ENCODE measurements around the gene DYRK1B. TPM values are rescaled to one million over a fixed set of nuclear protein-coding genes. Genes with fewer than 3 reads are reported as not detected.

The DYRK1B gene
- total RNA-seq, 1 donor from 2014 or later = 28.4 TPM

GRCh38 chr19:39830406-39830805, 3.6 kb downstream of the DYRK1B start:
- Histone ChIP-seq H3K4me3 (no peak overlapping the region), H3K36me3 (peaks cover 74% of the 10 kb centered on the region), H3K4me1 (peaks cover 14% of the 10 kb centered on the region), H3K27ac (no peak overlapping the region), H3K9me3 (no peaks in the 10 kb centered on the region), H3K27me3 (ENCODE audit: low read depth) (no peaks in the 10 kb centered on the region)
- TF ChIP-seq CTCF (IDR thresholded peaks at IDR 0.05) = no peak
- intact Hi-C loops (cut with DNase I) = no loop called here
- ATAC-seq (no peak), DNase-seq (no peak)

GRCh38 chr19:39829702-39830275, 4.2 kb downstream of the DYRK1B start:
- Histone ChIP-seq H3K4me1 (peaks cover 16% of the 10 kb centered on the region), H3K27me3 (ENCODE audit: low read depth) (no peaks in the 10 kb centered on the region), H3K4me3 (no peak overlapping the region), H3K36me3 (peaks cover 71% of the 10 kb centered on the region), H3K27ac (no peak overlapping the region), H3K9me3 (no peaks in the 10 kb centered on the region)
- ATAC-seq (no peak), DNase-seq (no peak)
- intact Hi-C loops (cut with DNase I) = no loop called here
- TF ChIP-seq CTCF (IDR thresholded peaks at IDR 0.05) = no peak

- DNase-seq (no peak), ATAC-seq (no peak)
- Histone ChIP-seq H3K27me3 (ENCODE audit: low read depth) (no peaks in the 10 kb centered on the region), H3K36me3 (peaks cover 67% of the 10 kb centered on the region), H3K9me3 (no peaks in the 10 kb centered on the region), H3K4me3 (no peak overlapping the region), H3K27ac (no peak overlapping the region), H3K4me1 (peaks cover 16% of the 10 kb centered on the region)
- intact Hi-C loops (cut with DNase I) = no loop called here
- no peak for TF ChIP-seq CTCF (IDR thresholded peaks at IDR 0.05)
Observed at GRCh38 chr19:39828654-39829032, 5.3 kb downstream of the DYRK1B start.

GRCh38 chr19:39828015-39828653, 5.8 kb downstream of the DYRK1B start:
- intact Hi-C loops (cut with DNase I) = no loop called here
- no peaks in the 10 kb centered on the region for H3K27me3 ChIP-seq (ENCODE audit: low read depth)
- no peak for DNase-seq
- peaks cover 17% of the 10 kb centered on the region for H3K4me1 ChIP-seq
- no peak for ATAC-seq
- H3K9me3 ChIP-seq = no peaks in the 10 kb centered on the region
- H3K27ac ChIP-seq = no peak overlapping the region
- peaks cover 67% of the 10 kb centered on the region for H3K36me3 ChIP-seq
- no peak overlapping the region for H3K4me3 ChIP-seq
- no peak for TF ChIP-seq CTCF (IDR thresholded peaks at IDR 0.05)

- TF ChIP-seq CTCF (IDR thresholded peaks at IDR 0.05) = no peak
- H3K36me3 ChIP-seq = peaks cover 67% of the 10 kb centered on the region
- no peak overlapping the region for H3K27ac ChIP-seq
- peaks cover 8% of the 10 kb centered on the region for H3K4me1 ChIP-seq
- intact Hi-C loops (cut with DNase I) = no loop called here
- H3K27me3 ChIP-seq (ENCODE audit: low read depth) = no peaks in the 10 kb centered on the region
- H3K4me3 ChIP-seq = no peak overlapping the region
- H3K9me3 ChIP-seq = no peaks in the 10 kb centered on the region
- no peak for DNase-seq
- no peak for ATAC-seq
Observed at GRCh38 chr19:39827216-39827615, 6.7 kb downstream of the DYRK1B start.
